HG03064 (cell line): ENCODE data around the gene POP7.
"Not testable (repeated sequence)": the region's sequence is repeated elsewhere in the genome, so short reads cannot be mapped to it uniquely, and the experiment has no call there.

Source experiments
- ATAC-seq: cut with Tn5 transposase; IDR thresholded peaks from one replicate; pipeline ENCODE4 v1.9.1; 2021; ENCODE audit warnings: low read depth; ENCODE audit not compliant: unreplicated experiment

POP7 gene

DNA sequence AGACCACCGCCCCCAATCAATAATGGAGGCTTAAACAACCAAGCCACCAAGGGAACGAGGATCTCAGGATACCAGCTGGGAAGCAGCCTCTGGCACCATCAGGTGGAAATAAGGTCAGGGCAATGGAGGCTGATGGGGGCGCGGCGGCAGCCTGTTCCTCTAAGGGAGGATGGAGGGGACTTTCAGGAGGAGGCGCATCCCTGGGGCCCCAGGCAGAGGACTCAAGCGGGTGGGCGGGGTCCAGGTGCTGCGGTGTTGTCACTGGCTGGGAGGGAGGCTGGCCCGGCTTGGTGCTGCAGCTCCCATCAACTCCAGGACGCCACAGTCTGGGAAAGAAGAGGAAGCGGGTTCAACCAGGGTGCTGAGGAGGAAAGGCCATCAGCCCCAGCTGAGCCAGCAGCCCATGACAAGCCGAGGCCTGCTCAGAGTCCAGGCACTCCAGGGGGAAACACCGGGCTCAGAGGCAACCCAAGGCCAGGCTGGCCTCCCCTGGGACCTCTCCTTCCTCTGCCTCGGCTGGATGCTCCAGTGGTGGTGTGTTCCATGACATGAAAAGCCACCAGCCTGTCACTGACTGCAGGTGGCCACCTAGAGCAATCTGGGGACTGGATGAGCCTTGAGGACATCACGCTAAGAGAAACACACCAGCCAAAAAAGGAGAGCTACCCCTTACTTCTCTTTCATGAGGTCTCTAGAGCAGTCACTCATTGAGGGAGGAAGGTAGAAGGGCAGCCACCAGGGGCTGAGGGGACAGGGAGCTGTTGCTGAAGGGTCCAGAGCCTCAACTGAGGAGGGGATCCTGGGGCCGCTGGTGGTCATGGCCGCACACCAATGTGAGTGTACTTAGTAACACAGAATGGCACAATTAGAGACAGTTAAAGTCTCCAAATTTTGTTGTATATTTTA is 16.4 kb upstream of the POP7 start:
- ATAC-seq = no peak

DNA sequence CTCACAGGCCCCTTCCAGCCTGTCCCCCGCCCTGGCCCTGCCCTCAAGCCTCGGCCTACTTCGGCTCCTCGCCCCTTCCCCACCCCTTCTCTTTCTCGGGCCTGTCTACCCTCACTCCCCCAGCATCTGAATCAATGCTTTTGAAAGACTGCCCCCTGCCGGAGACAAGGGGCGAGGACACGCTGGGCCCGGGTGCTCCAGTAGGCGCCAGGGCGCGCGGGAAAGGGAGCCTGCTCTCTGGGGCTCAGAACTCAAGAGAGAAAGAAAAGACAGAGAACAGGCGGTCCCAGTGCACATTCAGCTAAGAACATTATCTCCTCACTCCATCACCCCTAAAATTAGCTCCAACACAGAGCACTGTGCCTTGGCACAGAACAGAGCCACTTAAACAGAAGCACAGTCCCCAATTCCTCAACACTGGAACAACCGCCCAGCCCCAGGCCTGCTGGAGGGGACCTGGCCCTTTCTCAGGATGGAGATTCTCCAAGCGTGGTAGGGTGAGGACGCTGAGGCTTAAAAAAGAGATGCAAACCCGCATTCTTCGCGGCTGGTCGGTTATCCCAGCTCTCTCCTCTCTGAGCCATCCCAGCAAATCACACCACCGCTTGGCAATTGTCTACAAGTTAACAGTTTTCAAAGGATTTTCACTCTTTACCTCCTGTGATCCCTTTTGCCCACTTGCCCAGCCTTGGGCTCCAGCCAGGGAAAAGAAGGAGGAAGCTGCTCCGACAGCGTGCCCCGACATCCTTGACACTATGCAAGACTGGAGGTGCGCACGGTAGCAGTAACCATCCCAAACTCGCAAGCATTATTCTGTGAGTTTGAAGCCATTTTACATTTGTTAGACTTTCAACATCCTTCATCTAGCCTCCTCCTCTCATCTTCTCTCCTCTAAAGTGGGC is 14.0 kb upstream of the POP7 start:
- ATAC-seq = no peak

DNA sequence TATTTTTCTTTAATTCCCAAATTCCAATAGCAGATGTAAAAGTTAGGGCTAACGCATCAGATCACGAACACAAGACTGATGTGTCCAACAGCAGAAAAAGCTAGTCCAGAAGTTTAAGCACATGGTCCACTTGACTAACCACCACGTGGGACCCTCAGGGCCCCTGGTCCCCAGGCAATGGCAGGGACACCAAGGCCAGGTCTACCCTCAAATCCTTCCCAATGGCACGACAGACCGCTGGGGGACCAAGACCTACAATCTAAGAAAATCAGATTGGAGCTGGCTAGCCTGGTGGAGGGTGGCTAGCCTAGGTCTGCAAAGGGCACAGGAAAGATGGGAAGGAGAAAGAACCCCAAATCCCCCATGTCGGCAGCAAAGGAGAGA is 13.4 kb upstream of the POP7 start:
- no peak for ATAC-seq

DNA sequence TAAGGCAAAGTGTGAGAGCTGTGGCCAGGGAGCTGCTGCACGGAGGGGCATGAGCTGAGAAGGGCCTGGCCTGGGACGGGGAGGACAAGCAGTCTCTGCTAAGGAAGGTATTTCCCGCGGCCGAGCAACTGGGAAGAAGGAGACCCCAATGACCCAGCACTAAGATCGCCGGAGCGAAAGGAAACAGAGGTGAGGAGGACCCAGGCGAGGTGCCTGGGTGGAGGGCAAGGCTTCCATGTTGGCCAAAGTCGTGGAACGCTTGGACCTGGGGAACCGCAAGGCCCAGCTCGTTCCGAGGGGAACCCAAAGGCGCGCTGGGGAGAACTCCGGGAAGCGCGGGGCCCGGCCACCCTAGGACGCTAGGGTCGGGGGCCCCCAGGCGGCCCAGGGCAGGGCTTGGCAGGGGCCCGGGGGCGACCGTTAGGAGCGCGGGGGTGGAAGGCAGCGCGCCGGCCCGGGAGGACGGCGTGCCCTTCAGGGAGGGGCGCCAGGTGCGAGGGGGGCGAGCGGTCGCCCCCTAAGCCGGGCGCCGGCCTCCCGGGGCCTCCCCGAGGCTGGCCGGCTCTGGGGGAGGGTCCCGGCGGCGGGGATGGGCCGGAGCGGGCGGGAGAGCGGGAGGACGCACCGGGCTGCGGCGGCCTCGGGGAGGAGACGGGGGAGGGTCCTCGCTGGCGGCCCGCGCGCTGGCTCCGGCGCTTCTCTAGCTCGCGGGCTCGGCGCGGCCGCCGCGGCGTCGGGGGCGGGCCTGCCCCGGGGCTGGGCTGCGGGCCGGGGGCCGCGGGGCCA is 12.4 kb upstream of the POP7 start:
- ATAC-seq = no peak

DNA sequence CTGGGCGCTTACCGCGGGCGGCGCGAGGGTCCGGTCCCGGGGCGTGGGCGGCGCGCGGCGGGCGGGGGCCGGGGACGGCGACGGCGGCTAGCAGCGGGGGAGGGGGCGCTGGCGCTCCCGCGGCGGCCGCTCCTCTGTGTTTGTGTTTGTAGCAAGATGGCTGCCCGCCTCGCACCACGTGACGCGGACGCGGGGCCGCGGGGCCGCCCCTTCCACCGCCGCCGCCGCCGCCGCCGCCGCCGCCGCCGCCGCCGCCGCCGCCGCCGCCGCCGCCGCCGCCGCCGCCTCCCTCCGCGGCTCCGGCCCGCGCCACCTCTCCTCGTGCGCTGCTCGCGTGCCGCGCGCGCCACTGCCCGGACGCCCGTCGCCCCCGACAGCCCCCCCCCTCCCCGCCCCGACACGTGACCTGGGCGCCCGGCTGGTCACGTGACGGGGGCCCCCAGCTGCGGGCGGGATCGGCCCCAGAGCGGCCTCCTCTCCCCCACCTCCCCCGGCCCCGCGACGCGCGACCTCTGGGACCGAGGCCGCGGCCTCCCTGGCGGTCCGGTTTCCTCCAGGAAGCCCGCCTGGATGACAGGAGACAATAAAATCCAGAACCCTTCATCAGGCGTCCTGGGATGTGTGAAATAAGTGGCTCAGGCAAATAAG is 11.7 kb upstream of the POP7 start, which contains the start of gene GIGYF1:
Gene GIGYF1, minus strand, starts transcription at position 153 of the 648 bp plus-strand sequence. CDS start 6,012 bp downstream, outside the sequence.
- ATAC-seq = peak; percentile 42

DNA sequence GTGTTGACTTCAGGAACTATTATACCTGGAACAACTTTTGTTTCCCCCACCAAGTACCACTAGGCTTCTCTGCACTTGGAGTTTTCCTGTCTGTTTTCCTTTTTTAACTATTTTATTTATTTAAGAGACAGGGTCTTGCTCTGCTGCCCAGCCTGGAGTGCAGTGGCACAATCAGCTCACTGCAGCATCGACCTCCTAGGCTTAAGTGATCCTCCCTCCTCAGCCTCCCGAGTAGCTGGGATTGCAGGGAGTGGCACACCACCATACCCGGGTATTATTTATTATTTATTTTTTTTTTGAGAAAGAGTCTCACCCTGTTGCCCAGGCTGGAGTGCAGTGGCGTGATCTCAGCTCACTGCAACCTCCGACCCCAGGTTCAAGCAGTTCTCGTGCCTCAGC is 9.8 kb upstream of the POP7 start:
- ATAC-seq = no peak

DNA sequence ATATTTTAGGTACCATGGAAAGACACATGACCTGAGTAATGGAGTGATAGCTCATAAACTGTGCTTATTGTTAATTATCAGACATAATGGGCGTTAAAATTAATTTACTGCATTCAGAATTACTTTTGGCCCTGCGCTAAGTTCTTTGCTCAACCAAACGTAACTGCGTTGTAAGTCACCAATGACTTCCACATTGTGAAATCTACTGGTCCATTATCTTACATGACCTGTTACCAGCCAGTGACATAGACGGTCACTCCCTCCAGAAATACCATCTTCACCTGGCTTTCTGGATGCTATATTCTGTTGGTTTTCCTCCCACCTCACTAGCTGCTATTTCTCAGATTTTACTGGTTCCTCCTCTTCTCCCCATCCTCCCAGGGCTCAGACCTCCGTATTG is 6.9 kb upstream of the POP7 start:
- ATAC-seq = no peak

DNA sequence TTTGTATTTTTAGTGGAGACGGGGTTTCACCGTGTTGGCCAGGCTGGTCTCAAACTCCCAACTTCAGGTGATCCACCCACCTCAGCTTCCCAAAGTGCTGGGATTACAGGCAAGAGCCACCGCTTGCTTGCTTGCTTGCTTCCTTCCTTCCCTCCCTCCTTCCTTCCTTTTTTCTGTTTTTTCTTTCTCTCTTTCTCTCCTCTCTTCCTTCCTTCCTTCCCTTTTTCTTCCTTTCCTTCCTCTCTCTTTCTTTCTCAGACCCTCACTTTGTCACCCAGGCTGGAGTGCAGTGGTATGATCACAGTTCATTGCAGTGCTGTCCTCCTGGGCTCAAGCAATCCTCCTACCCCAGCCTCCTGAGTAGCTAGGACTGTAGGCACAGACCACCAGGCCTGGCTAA is 4.8 kb upstream of the POP7 start:
- ATAC-seq = not testable (repeated sequence)

DNA sequence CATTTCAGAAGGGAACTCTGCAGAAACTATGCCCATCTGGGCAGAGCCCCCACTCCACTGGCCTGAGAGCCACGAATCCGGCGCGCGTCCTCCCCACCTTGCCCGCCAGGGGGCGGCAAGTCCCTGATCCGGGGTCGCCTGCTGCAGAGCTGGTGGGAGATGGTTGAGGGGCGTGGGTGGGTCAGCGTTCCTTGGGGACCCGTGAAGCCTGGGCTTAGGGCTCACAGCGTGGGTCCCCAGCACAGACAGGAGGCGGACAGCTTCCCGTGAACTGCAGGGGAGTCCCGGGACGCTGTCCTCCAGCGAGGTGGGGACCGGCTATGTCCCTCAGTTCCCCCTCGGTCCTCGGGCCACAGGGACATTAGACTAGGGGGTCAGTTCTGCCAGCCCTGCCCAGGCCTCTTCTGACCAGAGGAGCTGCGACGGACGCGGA is 585 bp upstream of the POP7 start:
- peak; percentile 54 for ATAC-seq

DNA sequence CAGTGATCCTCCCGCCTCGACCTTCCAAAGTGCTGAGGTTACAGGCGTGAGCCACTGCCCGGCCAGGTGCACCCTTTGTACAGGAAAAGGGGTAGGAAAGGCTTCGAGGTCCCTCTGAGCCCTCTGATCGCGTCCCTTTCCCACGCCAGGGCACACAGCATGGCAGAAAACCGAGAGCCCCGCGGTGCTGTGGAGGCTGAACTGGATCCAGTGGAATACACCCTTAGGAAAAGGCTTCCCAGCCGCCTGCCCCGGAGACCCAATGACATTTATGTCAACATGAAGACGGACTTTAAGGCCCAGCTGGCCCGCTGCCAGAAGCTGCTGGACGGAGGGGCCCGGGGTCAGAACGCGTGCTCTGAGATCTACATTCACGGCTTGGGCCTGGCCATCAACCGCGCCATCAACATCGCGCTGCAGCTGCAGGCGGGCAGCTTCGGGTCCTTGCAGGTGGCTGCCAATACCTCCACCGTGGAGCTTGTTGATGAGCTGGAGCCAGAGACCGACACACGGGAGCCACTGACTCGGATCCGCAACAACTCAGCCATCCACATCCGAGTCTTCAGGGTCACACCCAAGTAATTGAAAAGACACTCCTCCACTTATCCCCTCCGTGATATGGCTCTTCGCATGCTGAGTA is 871 bp downstream of the POP7 start:
- ATAC-seq = no peak

DNA sequence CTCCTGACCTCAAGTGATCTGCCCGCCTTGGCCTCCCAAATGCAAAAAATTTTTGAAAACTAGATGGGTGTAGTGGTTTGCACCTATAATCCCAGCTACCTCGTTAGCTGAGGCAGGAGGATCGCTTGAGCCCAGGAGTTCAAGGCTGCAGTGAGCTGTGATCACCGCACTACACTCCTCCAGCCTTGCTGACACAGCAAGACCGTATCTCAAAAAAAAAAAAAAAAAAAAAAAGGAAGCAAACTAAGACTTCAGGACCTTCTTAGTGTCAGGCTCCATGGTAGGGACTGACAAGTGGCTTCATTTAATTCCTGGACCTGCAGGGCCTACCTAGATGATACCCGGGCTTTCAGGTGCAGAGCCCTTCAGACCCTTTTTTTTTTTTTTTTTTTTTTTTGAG is 2.5 kb downstream of the POP7 start:
- no peak for ATAC-seq

DNA sequence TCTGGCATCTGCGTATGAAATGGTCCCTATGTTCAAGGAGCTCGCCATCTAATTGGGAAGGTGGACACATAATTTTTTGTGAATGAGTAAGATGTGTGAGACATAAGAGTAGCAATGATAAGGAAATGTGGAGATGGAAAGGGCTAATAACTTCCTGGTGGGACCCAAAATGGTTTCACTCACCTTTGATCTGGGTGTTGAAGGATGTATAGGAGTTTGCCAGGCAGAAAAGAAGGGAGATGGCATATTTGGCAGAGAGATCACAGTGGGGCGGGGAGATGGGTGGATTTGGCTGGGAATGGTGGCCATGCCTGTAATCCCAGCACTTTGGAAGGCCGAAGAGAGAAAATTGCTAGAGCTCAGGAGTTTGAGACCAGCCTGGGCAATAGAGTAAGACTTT is 4.5 kb downstream of the POP7 start:
- ATAC-seq = no peak

DNA sequence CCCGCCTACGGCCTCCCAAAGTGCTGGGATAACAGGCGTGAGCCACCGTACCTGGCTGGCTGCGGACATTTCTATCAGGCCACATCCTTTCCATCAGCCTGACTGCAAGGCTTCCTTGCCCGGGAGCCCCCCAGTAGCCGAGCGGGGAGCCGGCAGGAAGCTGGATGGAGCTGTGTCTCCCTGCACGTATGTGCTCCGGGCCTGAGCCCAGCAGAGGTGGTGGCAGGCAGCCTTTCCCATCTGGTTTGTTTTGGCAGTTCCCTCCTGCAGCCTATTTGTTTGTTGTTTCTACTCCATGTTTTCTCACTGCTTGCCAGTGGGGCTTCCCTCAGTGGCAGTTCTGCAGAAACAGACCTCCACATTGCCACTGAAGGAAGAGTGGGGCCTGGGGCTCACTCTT is 5.4 kb downstream of the POP7 start:
- ATAC-seq = no peak

DNA sequence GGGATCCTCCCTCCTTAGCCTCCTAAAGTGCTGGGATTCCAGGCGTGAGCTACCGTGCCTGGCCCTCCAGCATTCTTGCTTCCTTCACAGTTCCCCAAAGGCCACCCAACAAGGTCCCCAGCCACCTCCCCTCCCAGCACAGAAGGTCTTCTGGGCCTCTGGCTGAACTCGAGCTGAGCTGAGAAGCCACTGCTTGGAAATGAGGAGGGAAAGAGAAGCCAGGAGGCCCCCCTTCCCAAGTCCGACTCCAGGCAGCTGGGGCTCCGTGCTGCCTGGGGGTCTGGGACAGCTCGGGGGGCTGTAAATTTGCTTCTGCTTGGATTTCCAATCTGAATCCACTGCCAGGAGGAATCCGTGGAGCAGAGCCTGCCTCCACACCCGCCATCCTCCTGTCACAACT is 8.8 kb downstream of the POP7 start:
- no peak for ATAC-seq

DNA sequence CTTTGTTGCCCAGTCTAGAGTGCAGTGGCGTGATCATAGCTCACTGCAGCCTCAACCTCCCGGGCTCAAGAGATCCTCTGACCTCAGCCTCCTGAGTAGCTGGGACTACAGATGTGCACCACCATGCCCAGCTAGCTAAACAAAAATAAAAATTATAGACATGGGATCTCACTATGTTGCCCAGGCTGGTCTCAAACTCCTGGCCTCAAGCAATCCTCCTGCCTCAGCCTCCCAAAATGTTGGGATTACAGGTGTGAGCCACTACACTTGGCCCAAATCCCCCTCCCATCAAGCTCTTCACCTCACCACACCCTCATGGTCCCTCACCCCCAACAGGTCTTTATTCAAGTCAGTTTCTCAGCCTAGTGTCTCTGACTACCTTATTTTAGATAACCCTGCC is 11.2 kb downstream of the POP7 start:
- ATAC-seq = not testable (repeated sequence)

DNA sequence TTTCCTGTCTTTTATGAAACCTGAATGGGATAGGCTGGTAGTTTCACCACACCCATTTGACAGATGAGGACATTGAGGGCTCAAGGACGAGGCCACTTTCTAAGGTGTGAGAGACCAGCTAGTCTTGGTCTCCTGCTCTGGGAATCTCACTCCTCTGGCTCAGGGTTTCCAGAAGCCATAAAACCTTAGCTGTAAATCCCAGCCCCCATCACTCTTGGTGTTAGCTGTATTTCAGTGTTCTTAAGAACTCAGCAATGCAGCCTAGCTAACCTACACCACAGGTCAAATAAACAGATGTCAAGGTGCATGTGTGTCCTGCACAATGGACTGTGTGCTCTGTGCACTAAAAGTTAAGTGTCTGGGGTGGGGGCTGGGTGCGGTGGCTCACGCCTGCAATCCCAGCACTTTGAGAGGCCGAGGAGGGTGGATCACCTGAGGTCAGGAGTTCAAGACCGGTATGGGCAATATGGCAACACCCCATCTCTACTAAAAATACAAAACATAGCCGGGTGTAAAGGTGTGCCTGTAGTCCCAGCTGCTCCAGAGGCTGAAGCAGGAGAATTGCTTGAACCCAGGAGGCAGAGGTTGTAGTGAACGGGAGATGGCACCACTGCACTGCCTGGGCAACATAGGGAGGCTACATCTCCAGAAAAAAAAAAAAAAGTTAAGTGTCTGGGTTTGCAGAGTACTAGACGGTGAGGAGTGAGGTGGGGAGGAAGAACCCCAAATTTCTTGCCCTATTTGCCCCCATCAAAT is 13.8 kb downstream of the POP7 start:
- no peak for ATAC-seq

DNA sequence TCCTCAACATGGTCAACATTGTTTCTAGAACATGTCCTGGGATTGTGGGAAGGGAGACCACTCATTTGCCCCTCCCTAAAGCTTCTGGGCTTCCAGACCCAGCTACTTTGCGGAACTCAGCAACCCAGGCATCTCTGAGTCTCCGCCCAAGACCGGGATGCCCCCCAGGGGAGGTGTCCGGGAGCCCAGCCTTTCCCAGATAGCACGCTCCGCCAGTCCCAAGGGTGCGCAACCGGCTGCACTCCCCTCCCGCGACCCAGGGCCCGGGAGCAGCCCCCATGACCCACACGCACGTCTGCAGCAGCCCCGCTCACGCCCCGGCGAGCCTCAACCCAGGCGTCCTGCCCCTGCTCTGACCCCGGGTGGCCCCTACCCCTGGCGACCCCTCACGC is 14.4 kb downstream of the POP7 start, which contains the start of gene EPO:
Gene EPO, plus strand, starts transcription at position 190 of the 392 bp plus-strand sequence. CDS start 513 bp downstream, outside the sequence.
- no peak for ATAC-seq

DNA sequence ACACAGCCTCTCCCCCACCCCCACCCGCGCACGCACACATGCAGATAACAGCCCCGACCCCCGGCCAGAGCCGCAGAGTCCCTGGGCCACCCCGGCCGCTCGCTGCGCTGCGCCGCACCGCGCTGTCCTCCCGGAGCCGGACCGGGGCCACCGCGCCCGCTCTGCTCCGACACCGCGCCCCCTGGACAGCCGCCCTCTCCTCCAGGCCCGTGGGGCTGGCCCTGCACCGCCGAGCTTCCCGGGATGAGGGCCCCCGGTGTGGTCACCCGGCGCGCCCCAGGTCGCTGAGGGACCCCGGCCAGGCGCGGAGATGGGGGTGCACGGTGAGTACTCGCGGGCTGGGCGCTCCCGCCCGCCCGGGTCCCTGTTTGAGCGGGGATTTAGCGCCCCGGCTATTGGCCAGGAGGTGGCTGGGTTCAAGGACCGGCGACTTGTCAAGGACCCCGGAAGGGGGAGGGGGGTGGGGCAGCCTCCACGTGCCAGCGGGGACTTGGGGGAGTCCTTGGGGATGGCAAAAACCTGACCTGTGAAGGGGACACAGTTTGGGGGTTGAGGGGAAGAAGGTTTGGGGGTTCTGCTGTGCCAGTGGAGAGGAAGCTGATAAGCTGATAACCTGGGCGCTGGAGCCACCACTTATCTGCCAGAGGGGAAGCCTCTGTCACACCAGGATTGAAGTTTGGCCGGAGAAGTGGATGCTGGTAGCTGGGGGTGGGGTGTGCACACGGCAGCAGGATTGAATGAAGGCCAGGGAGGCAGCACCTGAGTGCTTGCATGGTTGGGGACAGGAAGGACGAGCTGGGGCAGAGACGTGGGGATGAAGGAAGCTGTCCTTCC is 15.0 kb downstream of the POP7 start:
- ATAC-seq = no peak
